ENCODE data around the gene NDE1.
"Not testable (repeated sequence)": the region's sequence is repeated elsewhere in the genome, so short reads cannot be mapped to it uniquely, and the experiment has no call there.

NDE1 gene

DNA sequence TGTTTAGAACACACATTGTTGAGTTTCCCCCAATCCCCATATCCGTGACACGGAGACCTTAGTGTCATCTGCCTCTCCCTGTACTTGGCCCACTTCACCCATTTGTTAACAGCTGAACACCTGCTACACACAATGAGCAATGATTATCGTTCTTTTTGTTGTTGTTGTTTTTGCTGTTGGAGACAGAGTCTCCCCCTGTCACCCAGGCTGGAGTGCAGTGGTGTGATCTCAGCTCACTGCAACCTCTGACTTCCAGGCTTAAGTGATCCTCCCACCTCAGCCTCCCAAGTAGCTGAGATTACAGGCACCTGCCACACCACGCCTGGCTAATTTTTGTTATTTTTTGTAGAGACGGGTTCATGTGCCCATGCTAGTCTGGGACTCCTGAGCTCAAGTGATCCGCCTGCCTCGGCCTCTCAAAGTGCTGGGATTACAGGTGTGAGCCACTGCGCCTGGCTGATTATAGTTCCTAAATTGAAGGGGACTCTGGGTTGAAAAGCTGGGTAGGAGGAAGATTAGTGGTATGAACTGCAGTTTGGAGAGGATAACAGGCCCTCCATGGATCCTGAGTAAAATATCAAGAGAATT lies 21.6 kb downstream of the NDE1 start:
- Histone ChIP-seq H3K4me3 (ENCODE audit: low read depth in 1 of 2, low read length in 1 of 2) (peak overlapping the region; percentile 60 to 63), H3K27me3 (no peaks in the 10 kb centered on the region), H3K36me3 (peaks cover 55% of the 10 kb centered on the region), H3K4me1 (ENCODE audit: control insufficient read depth in 1 of 2, insufficient read depth in 1 of 2, low read depth in 1 of 2, low read length in 1 of 2) (peaks cover 54 to 64% of the 10 kb centered on the region in 2 experiments), H3K27ac (peak overlapping the region; percentile 99), H3K9me3 (no peaks in the 10 kb centered on the region)
- TF ChIP-seq, protein P1, sequence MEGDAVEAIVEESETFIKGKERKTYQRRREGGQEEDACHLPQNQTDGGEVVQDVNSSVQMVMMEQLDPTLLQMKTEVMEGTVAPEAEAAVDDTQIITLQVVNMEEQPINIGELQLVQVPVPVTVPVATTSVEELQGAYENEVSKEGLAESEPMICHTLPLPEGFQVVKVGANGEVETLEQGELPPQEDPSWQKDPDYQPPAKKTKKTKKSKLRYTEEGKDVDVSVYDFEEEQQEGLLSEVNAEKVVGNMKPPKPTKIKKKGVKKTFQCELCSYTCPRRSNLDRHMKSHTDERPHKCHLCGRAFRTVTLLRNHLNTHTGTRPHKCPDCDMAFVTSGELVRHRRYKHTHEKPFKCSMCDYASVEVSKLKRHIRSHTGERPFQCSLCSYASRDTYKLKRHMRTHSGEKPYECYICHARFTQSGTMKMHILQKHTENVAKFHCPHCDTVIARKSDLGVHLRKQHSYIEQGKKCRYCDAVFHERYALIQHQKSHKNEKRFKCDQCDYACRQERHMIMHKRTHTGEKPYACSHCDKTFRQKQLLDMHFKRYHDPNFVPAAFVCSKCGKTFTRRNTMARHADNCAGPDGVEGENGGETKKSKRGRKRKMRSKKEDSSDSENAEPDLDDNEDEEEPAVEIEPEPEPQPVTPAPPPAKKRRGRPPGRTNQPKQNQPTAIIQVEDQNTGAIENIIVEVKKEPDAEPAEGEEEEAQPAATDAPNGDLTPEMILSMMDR (IDR thresholded peaks at IDR 0.05), result no peak

DNA sequence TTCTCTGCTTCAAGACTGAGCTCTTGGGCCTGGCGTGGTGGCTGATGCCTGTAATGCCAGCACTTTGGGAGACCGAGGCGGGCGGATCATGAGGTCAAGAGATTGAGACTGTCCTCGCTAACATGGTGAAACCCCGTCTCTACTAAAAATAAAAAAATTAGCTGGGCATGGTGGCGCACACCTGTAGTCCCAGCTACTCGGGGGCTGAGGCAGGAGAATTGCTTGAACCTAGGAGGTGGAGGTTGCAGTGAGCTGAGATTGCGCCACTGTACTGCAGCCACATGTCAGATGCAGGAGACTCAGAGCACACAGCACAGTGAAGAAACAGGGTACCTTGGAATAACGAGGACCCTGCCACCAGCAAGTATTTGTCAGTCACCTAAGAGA lies 22.1 kb downstream of the NDE1 start:
- not testable (repeated sequence) for H3K9me3 ChIP-seq, H3K27me3 ChIP-seq
- Histone ChIP-seq H3K36me3 (peaks cover 55% of the 10 kb centered on the region), H3K4me3 (ENCODE audit: low read depth in 1 of 2, low read length in 1 of 2) (peak overlapping the region; percentile 60 to 63), H3K4me1 (ENCODE audit: control insufficient read depth in 1 of 2, insufficient read depth in 1 of 2, low read depth in 1 of 2, low read length in 1 of 2) (peaks cover 54 to 64% of the 10 kb centered on the region in 2 experiments), H3K27ac (peak overlapping the region; percentile 99)

DNA sequence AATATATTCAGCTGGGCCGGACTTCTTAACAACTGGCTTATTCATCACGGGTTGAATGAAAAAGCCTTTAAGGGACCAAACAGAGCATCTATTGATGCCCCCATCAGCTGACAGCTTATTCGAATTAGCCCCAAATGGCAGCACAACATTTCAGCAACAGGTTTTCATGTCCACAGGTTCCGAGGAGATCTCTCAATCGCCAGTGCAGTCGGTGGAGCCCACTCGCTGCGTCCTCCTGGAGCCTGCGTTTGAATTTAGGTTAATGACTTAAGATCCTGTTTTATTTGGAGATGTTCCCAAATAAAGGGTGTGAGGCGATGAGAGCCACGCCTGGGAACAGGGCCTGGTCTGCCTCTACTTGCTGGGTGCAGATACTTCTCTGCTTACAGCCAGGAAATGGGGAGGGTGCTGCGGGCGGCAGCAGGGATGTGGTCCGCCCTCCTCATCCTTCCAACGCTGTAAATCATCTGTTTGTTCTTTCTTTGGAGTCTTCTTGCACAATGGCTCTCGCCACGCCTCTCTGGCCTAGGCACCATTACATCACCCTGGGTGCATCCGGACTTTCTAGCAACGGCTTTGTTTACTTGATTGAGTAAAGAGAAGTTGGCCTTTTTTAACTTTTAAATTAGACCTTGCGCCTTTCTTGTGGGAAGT lies 22.6 kb downstream of the NDE1 start:
- TF ChIP-seq, protein P1 (IDR thresholded peaks at IDR 0.05), result peak; percentile 29
- Histone ChIP-seq H3K4me1 (ENCODE audit: control insufficient read depth in 1 of 2, insufficient read depth in 1 of 2, low read depth in 1 of 2, low read length in 1 of 2) (peaks cover 54 to 64% of the 10 kb centered on the region in 2 experiments), H3K4me3 (ENCODE audit: low read depth in 1 of 2, low read length in 1 of 2) (peak overlapping the region; percentile 60 to 63)

DNA sequence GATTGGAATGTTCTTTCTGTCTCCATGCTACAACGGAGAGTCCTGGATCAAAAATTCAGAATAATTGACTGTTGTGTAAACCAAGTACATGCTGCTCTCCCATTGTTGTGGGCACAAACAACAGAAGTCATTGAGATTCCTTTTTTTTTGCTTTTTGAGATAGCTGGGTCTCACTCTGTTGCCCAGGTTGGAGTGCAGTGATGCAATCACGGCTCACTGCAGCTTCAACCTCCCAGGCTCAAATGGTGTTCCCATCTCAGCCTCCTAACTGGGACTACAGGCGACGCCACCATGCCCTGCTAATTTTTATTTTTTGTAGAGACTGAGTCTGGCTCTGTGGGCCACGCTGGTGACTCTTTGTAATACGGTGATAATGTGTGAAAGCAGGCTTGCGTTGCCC lies 24.5 kb downstream of the NDE1 start:
- Histone ChIP-seq H3K27me3 (no peaks in the 10 kb centered on the region), H3K27ac (peak overlapping the region; percentile 99), H3K4me1 (ENCODE audit: control insufficient read depth in 1 of 2, insufficient read depth in 1 of 2, low read depth in 1 of 2, low read length in 1 of 2) (peaks cover 54 to 64% of the 10 kb centered on the region in 2 experiments), H3K4me3 (ENCODE audit: low read depth in 1 of 2, low read length in 1 of 2) (peak overlapping the region in 1 of 2 experiments; percentile 63), H3K36me3 (peaks cover 56% of the 10 kb centered on the region), H3K9me3 (no peaks in the 10 kb centered on the region)
- TF ChIP-seq, protein P1 (IDR thresholded peaks at IDR 0.05), result no peak

More for the DNA sequence above, 22.6 kb downstream of the NDE1 start:
- H3K9me3 ChIP-seq, result no peaks in the 10 kb centered on the region
- peaks cover 55% of the 10 kb centered on the region for H3K36me3 ChIP-seq
- no peaks in the 10 kb centered on the region for H3K27me3 ChIP-seq
- H3K27ac ChIP-seq, result peak overlapping the region; percentile 99

DNA sequence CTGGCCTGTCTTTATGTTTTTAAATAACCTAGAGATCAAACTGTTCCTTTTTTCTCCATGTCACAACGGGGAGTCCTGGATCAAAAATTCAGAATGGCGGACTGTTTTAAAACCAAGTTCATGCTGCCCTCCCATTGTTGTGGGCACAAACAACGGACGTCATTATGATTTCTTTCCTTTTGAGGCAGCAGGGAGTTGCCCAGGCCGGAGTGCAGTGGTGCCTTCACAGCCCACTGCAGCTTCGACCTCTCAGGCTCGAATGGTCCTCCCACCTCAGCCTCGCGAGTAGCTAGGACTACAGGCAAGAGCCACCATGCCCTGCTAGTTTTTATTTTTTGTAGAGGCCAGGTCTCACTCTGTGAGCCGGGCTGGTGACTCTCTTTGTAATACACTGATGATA lies 26.5 kb downstream of the NDE1 start:
- TF ChIP-seq, protein P1 (IDR thresholded peaks at IDR 0.05), result no peak
- H3K27ac ChIP-seq, result no peak overlapping the region
- peaks cover 58% of the 10 kb centered on the region for H3K36me3 ChIP-seq
- no peaks in the 10 kb centered on the region for H3K9me3 ChIP-seq
- peaks cover 34 to 44% of the 10 kb centered on the region in 2 experiments for H3K4me1 ChIP-seq (ENCODE audit: control insufficient read depth in 1 of 2, insufficient read depth in 1 of 2, low read depth in 1 of 2, low read length in 1 of 2)
- no peaks in the 10 kb centered on the region for H3K27me3 ChIP-seq
- no peak overlapping the region for H3K4me3 ChIP-seq (ENCODE audit: low read depth in 1 of 2, low read length in 1 of 2)

DNA sequence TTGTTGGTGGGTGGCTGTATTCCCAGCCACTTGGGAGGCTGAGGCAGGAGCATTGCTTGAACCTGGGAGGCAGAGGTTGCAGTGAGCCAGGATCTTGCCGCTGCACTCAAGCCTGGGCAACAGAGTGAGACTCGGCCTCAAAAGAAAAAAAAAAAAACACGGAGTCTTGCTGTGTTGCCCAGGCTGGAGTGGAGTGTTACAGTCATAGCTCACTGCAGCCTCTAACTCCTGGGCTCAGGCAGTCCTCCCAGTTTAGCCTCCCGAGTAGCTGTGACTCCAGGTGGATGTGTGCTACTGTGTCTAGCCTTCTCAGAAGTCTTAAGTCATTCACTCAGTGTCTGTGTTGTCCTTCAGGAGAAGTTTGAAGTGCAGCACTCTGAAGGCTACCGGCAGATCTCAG lies 27.4 kb downstream of the NDE1 start:
- Histone ChIP-seq H3K27me3 (no peaks in the 10 kb centered on the region), H3K36me3 (peaks cover 66% of the 10 kb centered on the region), H3K9me3 (no peaks in the 10 kb centered on the region), H3K4me1 (ENCODE audit: control insufficient read depth in 1 of 2, insufficient read depth in 1 of 2, low read depth in 1 of 2, low read length in 1 of 2) (peaks cover 25 to 35% of the 10 kb centered on the region in 2 experiments), H3K27ac (peak overlapping the region; percentile 42), H3K4me3 (ENCODE audit: low read depth in 1 of 2, low read length in 1 of 2) (no peak overlapping the region)
- TF ChIP-seq, protein P1 (IDR thresholded peaks at IDR 0.05), result no peak
